ENCODE results near the gene TM6SF1.

GRCh38 chr15:83110381-83110780 lies 2.9 kb downstream of the TM6SF1 start:
- TF ChIP-seq EZH2 (optimal IDR thresholded peaks at IDR 0.05; ENCODE audit: low read depth, low read length): no peak
- TF ChIP-seq, protein P1, sequence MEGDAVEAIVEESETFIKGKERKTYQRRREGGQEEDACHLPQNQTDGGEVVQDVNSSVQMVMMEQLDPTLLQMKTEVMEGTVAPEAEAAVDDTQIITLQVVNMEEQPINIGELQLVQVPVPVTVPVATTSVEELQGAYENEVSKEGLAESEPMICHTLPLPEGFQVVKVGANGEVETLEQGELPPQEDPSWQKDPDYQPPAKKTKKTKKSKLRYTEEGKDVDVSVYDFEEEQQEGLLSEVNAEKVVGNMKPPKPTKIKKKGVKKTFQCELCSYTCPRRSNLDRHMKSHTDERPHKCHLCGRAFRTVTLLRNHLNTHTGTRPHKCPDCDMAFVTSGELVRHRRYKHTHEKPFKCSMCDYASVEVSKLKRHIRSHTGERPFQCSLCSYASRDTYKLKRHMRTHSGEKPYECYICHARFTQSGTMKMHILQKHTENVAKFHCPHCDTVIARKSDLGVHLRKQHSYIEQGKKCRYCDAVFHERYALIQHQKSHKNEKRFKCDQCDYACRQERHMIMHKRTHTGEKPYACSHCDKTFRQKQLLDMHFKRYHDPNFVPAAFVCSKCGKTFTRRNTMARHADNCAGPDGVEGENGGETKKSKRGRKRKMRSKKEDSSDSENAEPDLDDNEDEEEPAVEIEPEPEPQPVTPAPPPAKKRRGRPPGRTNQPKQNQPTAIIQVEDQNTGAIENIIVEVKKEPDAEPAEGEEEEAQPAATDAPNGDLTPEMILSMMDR (IDR thresholded peaks at IDR 0.05; ENCODE audit: low read length): no peak
- no peak for TF ChIP-seq EZH2phosphoT487 (IDR thresholded peaks at IDR 0.05; ENCODE audit: low read length)
